IMR-90 (cell line): ENCODE results near the gene LMO4. TPM values are rescaled to one million over a fixed set of nuclear protein-coding genes. Genes with fewer than 3 reads are reported as not detected.

ENCODE experiments used
- ATAC-seq: fragments of 200-7000 bp; cut with Tn5 transposase; 2 replicates; pipeline ENCODE4 v1.9.1; 2020; ENCODE audit warnings: low read depth, mild to moderate bottlenecking, moderate library complexity
- BruUV-seq: library from RNA; stranded (reverse); fragments of 400-500 nt; replicated peaks from 2 replicates; lab custom pipeline; 2021; lab: Mats Ljungman, UMichigan
- CTCF ChIA-PET: fragments of 300-600 bp; formaldehyde crosslinking; extraction: SDS; loops from one replicate; lab custom pipeline; 2021; ENCODE audit warnings: antibody characterized with exemption; lab: Yijun Ruan, JAX
- POLR2A ChIA-PET: fragments of 300-600 bp; sonication (Branson Sonifier 250); formaldehyde crosslinking; loops from one replicate; lab custom pipeline; 2022; ENCODE audit warnings: antibody characterized with exemption; ENCODE audit not compliant: unreplicated experiment; lab: Charles Lee
- DNase-seq: peaks from one replicate; pipeline ENCODE4 v3.0.0; 2013
- H2AFZ ChIP-seq: replicated peaks from 2 replicates; pipeline ENCODE3; 2013; ENCODE audit warnings: low read length, mild to moderate bottlenecking; ENCODE audit not compliant: poor library complexity
- H2AK5ac ChIP-seq: 2 replicates; pipeline ENCODE4 v1.6.1; 2013; ENCODE audit warnings: low read depth, low read length, inconsistent platforms
- H2AK9ac ChIP-seq: replicated peaks from 2 replicates; pipeline ENCODE3; 2013; ENCODE audit warnings: mild to moderate bottlenecking, low read depth, low read length, moderate library complexity; ENCODE audit not compliant: poor library complexity
- H2BK120ac ChIP-seq: 2 replicates; pipeline ENCODE4 v1.6.1; 2013; ENCODE audit warnings: low read depth, low read length, inconsistent platforms
- H2BK15ac ChIP-seq: 3 replicates; pipeline ENCODE4 v1.6.1; 2013; ENCODE audit warnings: low read depth, low read length, inconsistent platforms
- H2BK20ac ChIP-seq: 2 replicates; pipeline ENCODE4 v1.6.1; 2013; ENCODE audit warnings: low read depth, mild to moderate bottlenecking, inconsistent platforms, low read length, moderate library complexity
- H2BK5ac ChIP-seq: 2 replicates; pipeline ENCODE4 v1.6.1; 2013; ENCODE audit warnings: mild to moderate bottlenecking, low read depth, low read length, inconsistent platforms; ENCODE audit not compliant: poor library complexity, severe bottlenecking
- H3K14ac ChIP-seq: replicated peaks from 2 replicates; pipeline ENCODE4 v1.6.1; 2013; ENCODE audit warnings: low read depth, low read length, inconsistent platforms
- H3K18ac ChIP-seq: 2 replicates; pipeline ENCODE4 v1.6.1; 2013; ENCODE audit warnings: low read depth, low read length, control low read depth
- H3K23ac ChIP-seq: 2 replicates; pipeline ENCODE4 v1.6.1; 2013; ENCODE audit warnings: low read depth, low read length, inconsistent platforms
- H3K27ac ChIP-seq: 2 replicates; pipeline ENCODE4 v1.5.1; 2013; ENCODE audit warnings: mild to moderate bottlenecking, control low read depth, low read length; ENCODE audit not compliant: insufficient read depth
- H3K27me3 ChIP-seq: 2 replicates; pipeline ENCODE4 v1.6.1; 2013; ENCODE audit warnings: low read length; ENCODE audit not compliant: control insufficient read depth, insufficient read depth
- H3K36me3 ChIP-seq: 2 replicates; pipeline ENCODE4 v1.6.1; 2013; ENCODE audit warnings: low read length, mixed read lengths; ENCODE audit not compliant: control insufficient read depth, insufficient read depth
- H3K4ac ChIP-seq: 2 replicates; pipeline ENCODE4 v1.6.1; 2013; ENCODE audit warnings: low read depth, low read length, inconsistent platforms
- H3K4me1 ChIP-seq: 2 replicates; pipeline ENCODE4 v1.6.1; 2013; ENCODE audit warnings: low read length, mixed read lengths; ENCODE audit not compliant: control insufficient read depth, insufficient read depth
- H3K4me2 ChIP-seq: 2 replicates; pipeline ENCODE4 v1.6.1; 2013; ENCODE audit warnings: low read depth, mild to moderate bottlenecking, control low read depth, low read length, moderate library complexity
- H3K4me3 ChIP-seq: 2 replicates; pipeline ENCODE4 v1.5.1; 2013; ENCODE audit warnings: low read depth, mild to moderate bottlenecking, control low read depth, low read length, moderate library complexity; ENCODE audit not compliant: insufficient read depth
- H3K56ac ChIP-seq: 2 replicates; pipeline ENCODE4 v1.6.1; 2013; ENCODE audit warnings: low read length, inconsistent platforms; ENCODE audit not compliant: insufficient read depth; ENCODE audit errors: extremely low read depth
- H3K79me1 ChIP-seq, 2 experiments: 2 replicates each; pipeline ENCODE4 v1.6.1; 2013; ENCODE audit warnings: low read length in 2 of 2, inconsistent platforms in 1 of 2, low read depth in 1 of 2
- H3K9ac ChIP-seq: 2 replicates; pipeline ENCODE4 v1.6.1; 2013; ENCODE audit warnings: low read depth, low read length, control low read depth
- H3K9me1 ChIP-seq: 2 replicates; pipeline ENCODE4 v1.6.1; 2013; ENCODE audit warnings: low read length, inconsistent platforms; ENCODE audit not compliant: insufficient read depth
- H3K9me3 ChIP-seq: 2 replicates; pipeline ENCODE4 v1.6.1; 2013; ENCODE audit warnings: low read length; ENCODE audit not compliant: control insufficient read depth, insufficient read depth
- H4K20me1 ChIP-seq: 2 replicates; pipeline ENCODE4 v1.6.1; 2013; ENCODE audit warnings: low read length, inconsistent platforms; ENCODE audit not compliant: insufficient read depth
- H4K5ac ChIP-seq: 2 replicates; pipeline ENCODE4 v1.6.1; 2013; ENCODE audit warnings: mild to moderate bottlenecking, low read depth, low read length, control low read depth
- H4K8ac ChIP-seq, 2 experiments: 2 replicates each; pipeline ENCODE4 v1.6.1; 2013; ENCODE audit warnings: low read depth in 2 of 2, low read length in 2 of 2, control low read depth in 1 of 2, inconsistent platforms in 1 of 2
- H4K91ac ChIP-seq: 2 replicates; pipeline ENCODE4 v1.6.1; 2013; ENCODE audit warnings: low read depth, low read length, inconsistent platforms; ENCODE audit not compliant: insufficient read depth
- BHLHE40 ChIP-seq: fragments of 150-350 bp; IDR thresholded peaks from 2 replicates; pipeline ENCODE4 v1.6.1; 2016; ENCODE audit warnings: mild to moderate bottlenecking, low read depth, low read length
- CEBPB ChIP-seq: IDR thresholded peaks from 2 replicates; pipeline ENCODE4 v1.6.1; 2012; ENCODE audit warnings: low read depth, low read length, improper control_type of control experiment
- CHD1 ChIP-seq: IDR thresholded peaks from 2 replicates; pipeline ENCODE4 v1.6.1; 2012; ENCODE audit warnings: low read depth, low read length, improper control_type of control experiment
- CTCF ChIP-seq: conservative IDR thresholded peaks from 2 replicates; pipeline ENCODE4 v1.5.1; 2012; ENCODE audit warnings: mild to moderate bottlenecking, low read depth, low read length, improper control_type of control experiment
- FOS ChIP-seq: fragments of 150-350 bp; IDR thresholded peaks from 2 replicates; pipeline ENCODE4 v1.6.1; 2016; ENCODE audit warnings: low read depth, low read length
- MAFK ChIP-seq: IDR thresholded peaks from 2 replicates; pipeline ENCODE4 v1.6.1; 2012; ENCODE audit warnings: low read depth, low read length, improper control_type of control experiment
- MAZ ChIP-seq: IDR thresholded peaks from 2 replicates; pipeline ENCODE4 v1.6.1; 2012; ENCODE audit warnings: low read depth, mild to moderate bottlenecking, low read length, improper control_type of control experiment, moderate library complexity, borderline replicate concordance
- MXI1 ChIP-seq: IDR thresholded peaks from 2 replicates; pipeline ENCODE4 v1.6.1; 2012; ENCODE audit warnings: low read depth, mild to moderate bottlenecking, low read length, moderate library complexity, borderline replicate concordance
- NFE2L2 ChIP-seq: fragments of 150-350 bp; IDR thresholded peaks from 2 replicates; pipeline ENCODE4 v1.6.1; 2016; ENCODE audit warnings: low read depth, mild to moderate bottlenecking, low read length
- POLR2A ChIP-seq: IDR thresholded peaks from 2 replicates; pipeline ENCODE4 v1.6.1; 2012; ENCODE audit warnings: mild to moderate bottlenecking, low read depth, low read length
- RCOR1 ChIP-seq: IDR thresholded peaks from 2 replicates; pipeline ENCODE4 v1.6.1; 2012; ENCODE audit warnings: mild to moderate bottlenecking, low read length, improper control_type of control experiment; ENCODE audit not compliant: insufficient replicate concordance
- RFX5 ChIP-seq: IDR thresholded peaks from 2 replicates; pipeline ENCODE4 v1.8.0; 2012; ENCODE audit warnings: low read depth, mild to moderate bottlenecking, low read length, moderate library complexity
- SMC3 ChIP-seq: fragments of 150-350 bp; IDR thresholded peaks from 2 replicates; pipeline ENCODE4 v1.6.1; 2016; ENCODE audit warnings: low read depth, mild to moderate bottlenecking, antibody characterized with exemption, low read length, moderate library complexity
- USF2 ChIP-seq: fragments of 150-350 bp; IDR thresholded peaks from 2 replicates; pipeline ENCODE4 v1.6.1; 2017; ENCODE audit warnings: mild to moderate bottlenecking, antibody characterized with exemption, low read length, low read depth
- WGBS, 2 experiments: methylation state at CpG; one replicate each; pipeline versions ENCODE4 v1.1.5 to v1.1.7; 2013; ENCODE audit warnings: missing lambda C conversion rate in 2 of 2; ENCODE audit not compliant: insufficient read length in 1 of 2; ENCODE audit errors: extremely low coverage in 2 of 2; 5-methylcytosine and 5-hydroxymethylcytosine counted together
- dilution Hi-C: fragments of 300-500 bp; cut with HindIII; formaldehyde crosslinking; loops from one replicate; pipeline ENCODE4 v1.14.3; 2018; ENCODE audit warnings: low sequenced_read_pairs; ENCODE audit not compliant: unreplicated experiment
- in situ Hi-C: fragments of 300-500 bp; cut with MboI; formaldehyde crosslinking; loops from 3 replicates; pipeline ENCODE4 v1.14.3; 2019; ENCODE audit warnings: low sequenced_read_pairs, inconsistent platforms, mixed read lengths
- intact Hi-C: fragments of 100-400 bp; cut with micrococcal nuclease; formaldehyde crosslinking; loops from 2 replicates; pipeline ENCODE4 v1.10.0; 2022
- polyA plus RNA-seq, 3 experiments: library from polyadenylated mRNA; depleted of rRNA; stranded (reverse); fragments of >200 nt; gene quantifications; 2 replicates each; pipeline ENCODE4 v1.2.3, GENCODE V29; 2012; ENCODE audit warnings: low replicate concordance in 1 of 3
- total RNA-seq: library from RNA; depleted of rRNA; stranded (reverse); fragments of >200 nt; gene quantifications from 2 replicates; pipeline ENCODE4 v1.2.3, GENCODE V29; 2012
- TF ChIP-seq, protein P1 (sequence below): fragments of 150-350 bp; IDR thresholded peaks from 2 replicates; pipeline ENCODE4 v1.6.1; 2016; ENCODE audit warnings: low read depth, mild to moderate bottlenecking, low read length, moderate library complexity, borderline replicate concordance

Gene LMO4
- total and polyA plus RNA-seq, 2 of the 4 experiments (the other 2 are of a cell fraction): 98.9 to 109 TPM

- dilution Hi-C loops (no loop called here), intact Hi-C loops (no loop called here), in situ Hi-C loops (no loop called here)
- H2AFZ ChIP-seq: no peak overlapping the region
- H4K8ac ChIP-seq: no peak overlapping the region
- BruUV-seq: no TSS peak
- H3K56ac ChIP-seq: no peak overlapping the region
- no peak overlapping the region for H2AK5ac ChIP-seq
- H3K14ac ChIP-seq: no peak overlapping the region
- ATAC-seq (no peak), DNase-seq (no peak)
- no peak overlapping the region for H3K4me3 ChIP-seq
- no peak overlapping the region for H3K27ac ChIP-seq
- no peak for TF ChIP-seq CHD1
- no peak for TF ChIP-seq NFE2L2
- no peak for TF ChIP-seq MAZ
- TF ChIP-seq RFX5: no peak
- no peak for TF ChIP-seq SMC3
- no peak for TF ChIP-seq CTCF
- no peak for TF ChIP-seq POLR2A
- TF ChIP-seq, protein P1, sequence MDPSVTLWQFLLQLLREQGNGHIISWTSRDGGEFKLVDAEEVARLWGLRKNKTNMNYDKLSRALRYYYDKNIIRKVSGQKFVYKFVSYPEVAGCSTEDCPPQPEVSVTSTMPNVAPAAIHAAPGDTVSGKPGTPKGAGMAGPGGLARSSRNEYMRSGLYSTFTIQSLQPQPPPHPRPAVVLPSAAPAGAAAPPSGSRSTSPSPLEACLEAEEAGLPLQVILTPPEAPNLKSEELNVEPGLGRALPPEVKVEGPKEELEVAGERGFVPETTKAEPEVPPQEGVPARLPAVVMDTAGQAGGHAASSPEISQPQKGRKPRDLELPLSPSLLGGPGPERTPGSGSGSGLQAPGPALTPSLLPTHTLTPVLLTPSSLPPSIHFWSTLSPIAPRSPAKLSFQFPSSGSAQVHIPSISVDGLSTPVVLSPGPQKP: no peak
- no peak for TF ChIP-seq USF2
- no peak for TF ChIP-seq MXI1
- TF ChIP-seq FOS: no peak
- TF ChIP-seq BHLHE40: no peak
- no peak for TF ChIP-seq CEBPB
- TF ChIP-seq MAFK: no peak
- TF ChIP-seq RCOR1: no peak
- H3K4ac ChIP-seq: no peak overlapping the region
- POLR2A ChIA-PET: no interaction called here
- H3K9me1 ChIP-seq: no peaks in the 10 kb centered on the region
- CTCF ChIA-PET: no interaction called here
- H4K5ac ChIP-seq: no peak overlapping the region
- whole genome bisulfite sequencing, 2 experiments: 100% methylated on average over 1 of the region's 3 CpGs; no CpG with 5 or more reads in 1 of the 2 experiments
- no peaks in the 10 kb centered on the region; the same call in 1 of the 2 replicates for H4K20me1 ChIP-seq
- H3K4me2 ChIP-seq: no peak overlapping the region
- H3K4me1 ChIP-seq: peaks cover 2% of the 10 kb centered on the region; the same call in 1 of the 2 replicates
- H2BK120ac ChIP-seq: no peak overlapping the region
- peaks cover 32 to 45% of the 10 kb centered on the region in 2 experiments for H3K79me1 ChIP-seq
- no peak overlapping the region for H3K18ac ChIP-seq
- H3K9ac ChIP-seq: no peak overlapping the region
- no peak overlapping the region for H4K91ac ChIP-seq
- H3K36me3 ChIP-seq: peaks cover 34% of the 10 kb centered on the region
- H3K9me3 ChIP-seq: no peaks in the 10 kb centered on the region
- H2BK5ac ChIP-seq: no peak overlapping the region
- H2BK15ac ChIP-seq: no peak overlapping the region
- no peaks in the 10 kb centered on the region for H3K27me3 ChIP-seq
- H2AK9ac ChIP-seq: no peak overlapping the region
- H2BK20ac ChIP-seq: no peak overlapping the region
- H3K23ac ChIP-seq: no peak overlapping the region
Observed at GRCh38 chr1:87344231-87344630, 15.6 kb downstream of the LMO4 start.
